Natural killer cell (primary cell): Measurements from ENCODE around the gene YPEL2. TPM values are rescaled to one million over a fixed set of nuclear protein-coding genes. Genes with fewer than 3 reads are reported as not detected.

ENCODE experiments used
- ATAC-seq, 3 donors: fragments of 150-1000 bp in 2 of 3; fragments of 200-7000 bp in 1 of 3; cut with Tn5 transposase; 1 replicate in 1 of 3; 2 replicates in 2 of 3; pipeline ENCODE4 v1.10.0; 2021; ENCODE audit warnings: mild to moderate bottlenecking in 2 of 3, moderate library complexity in 2 of 3
- DNase-seq, 2 donors: peaks; one replicate each; pipeline versions ENCODE4 v3.0.0 to v3.0.0-alpha.2; 2013 to 2021; ENCODE audit warnings: mixed read lengths in 1 of 2
- H3K27ac ChIP-seq: one replicate; pipeline ENCODE4 v1.5.1; 2013; ENCODE audit warnings: mild to moderate bottlenecking, low read length
- H3K27me3 ChIP-seq: one replicate; pipeline ENCODE4 v1.6.1; 2013; ENCODE audit warnings: low read length; ENCODE audit not compliant: control insufficient read depth, insufficient read depth
- H3K36me3 ChIP-seq: one replicate; pipeline ENCODE4 v1.6.1; 2013; ENCODE audit warnings: low read length; ENCODE audit not compliant: control insufficient read depth, insufficient read depth
- H3K4me1 ChIP-seq: one replicate; pipeline ENCODE4 v1.6.1; 2013; ENCODE audit warnings: low read length; ENCODE audit not compliant: control insufficient read depth, insufficient read depth
- H3K4me3 ChIP-seq: one replicate; pipeline ENCODE4 v1.5.1; 2013; ENCODE audit warnings: low read length
- H3K9me3 ChIP-seq: one replicate; pipeline ENCODE4 v1.6.1; 2013; ENCODE audit warnings: low read length; ENCODE audit not compliant: control insufficient read depth, insufficient read depth
- H3K27ac Mint-ChIP-seq, 2 donors: one replicate each; pipeline ENCODE4 v1.8.0; 2022; ENCODE audit warnings: mild to moderate bottlenecking in 2 of 2, mixed read lengths in 2 of 2, moderate library complexity in 1 of 2
- H3K27me3 Mint-ChIP-seq, 2 donors: one replicate each; pipeline ENCODE4 v1.8.0; 2022; ENCODE audit warnings: low read depth in 2 of 2, mixed read lengths in 2 of 2
- H3K36me3 Mint-ChIP-seq: one replicate; pipeline ENCODE4 v1.8.0; 2022; ENCODE audit warnings: mixed read lengths
- H3K4me1 Mint-ChIP-seq, 2 donors: one replicate each; pipeline ENCODE4 v1.8.0; 2022; ENCODE audit warnings: mixed read lengths in 2 of 2
- H3K4me3 Mint-ChIP-seq: one replicate; pipeline ENCODE4 v1.8.0; 2022; ENCODE audit warnings: mild to moderate bottlenecking, moderate library complexity, mixed read lengths
- H3K9me3 Mint-ChIP-seq, 2 donors: one replicate each; pipeline ENCODE4 v1.8.0; 2022; ENCODE audit warnings: mixed read lengths in 2 of 2
- WGBS: methylation state at CpG from one replicate; pipeline ENCODE4 v1.1.7; 2013; ENCODE audit warnings: missing lambda C conversion rate; ENCODE audit not compliant: insufficient coverage; 5-methylcytosine and 5-hydroxymethylcytosine counted together
- intact Hi-C: fragments of 100-400 bp; cut with micrococcal nuclease; formaldehyde crosslinking; loops from one replicate; pipeline ENCODE4 v1.14.2; 2022
- total RNA-seq, 4 donors: library from RNA; stranded (reverse); fragments of 120-200 nt in 1 of 4; gene quantifications; one replicate each; pipeline versions ENCODE4 v1.2.3 to v1.2.4, GENCODE V29; 2013 to 2022
- TF ChIP-seq, protein P1 (sequence below): fragments of 200-600 bp; IDR thresholded peaks from one replicate; pipeline ENCODE4 v1.8.0; 2022; ENCODE audit warnings: antibody characterized with exemption

Gene YPEL2
- total RNA-seq, 3 donors from 2014 or later (not counting 1 experiment from before 2014, with no cell fraction given) = 30.5 to 35.6 (median 33.5) TPM

DNA sequence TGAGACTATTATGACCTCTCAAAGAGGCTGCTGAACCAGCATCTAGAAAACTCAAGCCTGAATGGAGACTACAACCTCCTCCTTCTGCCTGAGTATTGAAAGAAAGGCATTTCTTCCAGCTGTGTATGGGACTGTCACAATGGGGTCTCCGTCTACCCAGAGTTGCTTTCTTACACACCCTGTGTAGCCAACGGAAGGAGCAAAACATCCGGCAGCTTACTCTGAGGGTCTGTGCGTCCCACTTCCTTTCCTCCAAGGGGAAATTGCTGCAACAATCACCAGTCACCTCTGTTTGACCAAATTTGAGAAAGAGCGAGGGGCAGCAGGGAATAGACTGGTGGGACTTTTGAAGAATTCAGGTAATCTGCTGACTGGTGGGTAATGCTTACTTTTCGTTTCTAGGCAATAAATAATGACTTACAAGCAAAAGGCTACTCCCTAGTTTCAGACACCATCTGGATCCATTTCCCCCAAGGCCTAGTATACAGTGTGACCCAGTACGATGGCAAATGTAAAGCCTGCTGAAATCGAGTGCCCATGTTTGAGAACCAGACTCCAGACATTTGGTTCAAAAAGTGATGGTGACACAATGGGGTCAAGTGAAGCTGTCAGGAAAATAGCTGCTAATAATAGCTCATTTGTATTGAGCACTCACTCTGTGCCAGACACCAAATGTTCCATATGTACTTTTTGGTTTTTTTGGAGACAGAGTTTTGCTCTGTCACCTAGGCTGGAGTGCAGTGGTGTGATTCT lies 81.7 kb downstream of the YPEL2 start:
- Mint-ChIP-seq H3K27me3 (no peaks in the 10 kb centered on the region), H3K27ac (no peak overlapping the region), H3K9me3 (no peaks in the 10 kb centered on the region), H3K4me1 (peaks cover 0 to 6% of the 10 kb centered on the region in 2 donors), H3K4me3 (no peak overlapping the region), H3K36me3 (no peaks in the 10 kb centered on the region)
- Histone ChIP-seq H3K9me3 (peaks cover 5% of the 10 kb centered on the region), H3K27ac (no peak overlapping the region), H3K36me3 (no peaks in the 10 kb centered on the region), H3K4me1 (no peaks in the 10 kb centered on the region), H3K27me3 (no peaks in the 10 kb centered on the region), H3K4me3 (no peak overlapping the region)
- no peak for DNase-seq
- no peak for ATAC-seq
- intact Hi-C loops = no loop called here
- TF ChIP-seq, protein P1, sequence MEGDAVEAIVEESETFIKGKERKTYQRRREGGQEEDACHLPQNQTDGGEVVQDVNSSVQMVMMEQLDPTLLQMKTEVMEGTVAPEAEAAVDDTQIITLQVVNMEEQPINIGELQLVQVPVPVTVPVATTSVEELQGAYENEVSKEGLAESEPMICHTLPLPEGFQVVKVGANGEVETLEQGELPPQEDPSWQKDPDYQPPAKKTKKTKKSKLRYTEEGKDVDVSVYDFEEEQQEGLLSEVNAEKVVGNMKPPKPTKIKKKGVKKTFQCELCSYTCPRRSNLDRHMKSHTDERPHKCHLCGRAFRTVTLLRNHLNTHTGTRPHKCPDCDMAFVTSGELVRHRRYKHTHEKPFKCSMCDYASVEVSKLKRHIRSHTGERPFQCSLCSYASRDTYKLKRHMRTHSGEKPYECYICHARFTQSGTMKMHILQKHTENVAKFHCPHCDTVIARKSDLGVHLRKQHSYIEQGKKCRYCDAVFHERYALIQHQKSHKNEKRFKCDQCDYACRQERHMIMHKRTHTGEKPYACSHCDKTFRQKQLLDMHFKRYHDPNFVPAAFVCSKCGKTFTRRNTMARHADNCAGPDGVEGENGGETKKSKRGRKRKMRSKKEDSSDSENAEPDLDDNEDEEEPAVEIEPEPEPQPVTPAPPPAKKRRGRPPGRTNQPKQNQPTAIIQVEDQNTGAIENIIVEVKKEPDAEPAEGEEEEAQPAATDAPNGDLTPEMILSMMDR = no peak
- 36% methylated on average over 8 of the region's 8 CpGs for WGBS

- Mint-ChIP-seq H3K27ac (no peak overlapping the region), H3K9me3 (no peaks in the 10 kb centered on the region), H3K27me3 (no peaks in the 10 kb centered on the region), H3K4me1 (peaks cover 0 to 6% of the 10 kb centered on the region in 2 donors), H3K4me3 (no peak overlapping the region), H3K36me3 (no peaks in the 10 kb centered on the region)
- no peak overlapping the region for H3K27ac ChIP-seq
- H3K36me3 ChIP-seq = no peaks in the 10 kb centered on the region
- DNase-seq (no peak), ATAC-seq (no peak)
- TF ChIP-seq, protein P1 = no peak
- peaks cover under 1% of the 10 kb centered on the region for H3K9me3 ChIP-seq
- WGBS = 68% methylated on average over 5 of the region's 5 CpGs
- H3K27me3 ChIP-seq = no peaks in the 10 kb centered on the region
- H3K4me3 ChIP-seq = no peak overlapping the region
- H3K4me1 ChIP-seq = no peaks in the 10 kb centered on the region
- intact Hi-C loops = no loop called here
Observed at GRCh38 chr17:59415397-59415796, 83.9 kb downstream of the YPEL2 start.

GRCh38 chr17:59416184-59416583 lies 84.7 kb downstream of the YPEL2 start:
- DNase-seq (no peak), ATAC-seq (no peak)
- no peaks in the 10 kb centered on the region for H3K4me1 ChIP-seq
- no peak overlapping the region for H3K27ac ChIP-seq
- Mint-ChIP-seq H3K27me3 (no peaks in the 10 kb centered on the region), H3K36me3 (no peaks in the 10 kb centered on the region), H3K4me1 (peaks cover 0 to 6% of the 10 kb centered on the region in 2 donors), H3K9me3 (no peaks in the 10 kb centered on the region), H3K4me3 (no peak overlapping the region), H3K27ac (no peak overlapping the region)
- H3K36me3 ChIP-seq = no peaks in the 10 kb centered on the region
- TF ChIP-seq, protein P1 = no peak
- intact Hi-C loops = no loop called here
- no peaks in the 10 kb centered on the region for H3K9me3 ChIP-seq
- 54% methylated on average over 4 of the region's 4 CpGs for WGBS
- no peaks in the 10 kb centered on the region for H3K27me3 ChIP-seq
- no peak overlapping the region for H3K4me3 ChIP-seq

GRCh38 chr17:59417452-59417851 lies 86.0 kb downstream of the YPEL2 start:
- no peak overlapping the region for H3K4me3 Mint-ChIP-seq
- Histone ChIP-seq H3K9me3 (no peaks in the 10 kb centered on the region), H3K27ac (no peak overlapping the region), H3K4me3 (no peak overlapping the region), H3K27me3 (no peaks in the 10 kb centered on the region), H3K36me3 (no peaks in the 10 kb centered on the region), H3K4me1 (no peaks in the 10 kb centered on the region)
- H3K27ac Mint-ChIP-seq = no peak overlapping the region
- no peaks in the 10 kb centered on the region for H3K27me3 Mint-ChIP-seq
- peaks cover 0 to 6% of the 10 kb centered on the region in 2 donors for H3K4me1 Mint-ChIP-seq
- intact Hi-C loops = no loop called here
- H3K9me3 Mint-ChIP-seq = no peaks in the 10 kb centered on the region
- DNase-seq (no peak), ATAC-seq (no peak)
- 85% methylated on average over 11 of the region's 12 CpGs for WGBS
- H3K36me3 Mint-ChIP-seq = no peaks in the 10 kb centered on the region
- TF ChIP-seq, protein P1 = no peak
